OCI-LY3 (cell line): Measurements from ENCODE around the gene NXNL1.
A peak's percentile ranks its signal among the peaks of the same experiment; 100 is the strongest.
"Not testable (repeated sequence)": the region's sequence is repeated elsewhere in the genome, so short reads cannot be mapped to it uniquely, and the experiment has no call there.

Experiments used
- H2AFZ ChIP-seq: fragments of 200-600, 300-600 bp; shearing (Covaris generic); 2 replicates; pipeline ENCODE4 v1.6.0; 2014; ENCODE audit warnings: antibody characterized with exemption, low read depth, low read length
- H3K27ac ChIP-seq: fragments of 200-600, 300-600 bp; sonication (generic); 2 replicates; pipeline ENCODE4 v1.5.1; 2014; ENCODE audit warnings: mild to moderate bottlenecking, low read length, moderate library complexity, mixed read lengths
- H3K27me3 ChIP-seq: fragments of 200-600, 300-600 bp; sonication (generic); 2 replicates; pipeline ENCODE4 v1.6.1; 2014; ENCODE audit warnings: low read depth, low read length, mixed read lengths
- H3K36me3 ChIP-seq: fragments of 200-600, 300-600 bp; sonication (generic); replicated peaks from 2 replicates; pipeline ENCODE3; 2014; ENCODE audit warnings: low read depth, low read length, mixed read lengths
- H3K4me1 ChIP-seq: fragments of 300-600, 200-600 bp; sonication (generic); 2 replicates; pipeline ENCODE4 v1.6.1; 2014; ENCODE audit warnings: low read length, mixed read lengths
- H3K4me2 ChIP-seq: fragments of 200-600, 300-600 bp; sonication (generic); 2 replicates; pipeline ENCODE4 v1.6.1; 2014; ENCODE audit warnings: low read length, mixed read lengths
- H3K4me3 ChIP-seq: fragments of 300-600, 200-600 bp; sonication (generic); 2 replicates; pipeline ENCODE4 v1.5.1; 2014; ENCODE audit warnings: antibody characterized with exemption, mild to moderate bottlenecking, low read length, moderate library complexity
- H3K79me2 ChIP-seq: fragments of 300-600, 200-600 bp; shearing (Covaris generic); 2 replicates; pipeline ENCODE4 v1.6.1; 2014; ENCODE audit warnings: mild to moderate bottlenecking, low read length, mixed read lengths
- H3K9ac ChIP-seq: fragments of 300-600, 200-600 bp; shearing (Covaris generic); 2 replicates; pipeline ENCODE4 v1.6.0; 2014; ENCODE audit warnings: mild to moderate bottlenecking, low read length, moderate library complexity
- H3K9me3 ChIP-seq: fragments of 200-600, 300-600 bp; shearing (Covaris generic); 2 replicates; pipeline ENCODE4 v1.6.1; 2014; ENCODE audit warnings: low read length, mixed read lengths; ENCODE audit not compliant: insufficient read depth
- H4K20me1 ChIP-seq: fragments of 200-600, 300-600 bp; sonication (generic); 2 replicates; pipeline ENCODE4 v1.6.1; 2016; ENCODE audit warnings: low read length, mixed read lengths; ENCODE audit not compliant: insufficient read depth
- EZH2phosphoT487 ChIP-seq: fragments of 200-600 bp; shearing (Covaris generic); IDR thresholded peaks from 2 replicates; pipeline ENCODE4 v1.6.1; 2018; ENCODE audit warnings: antibody characterized with exemption, mixed run types, low read depth
- TF ChIP-seq, protein P1 (sequence below): fragments of 200-600, 300-600 bp; sonication (generic); IDR thresholded peaks from 2 replicates; pipeline ENCODE4 v1.5.1; 2014; ENCODE audit warnings: antibody characterized with exemption, low read length, low read depth

NXNL1 gene

DNA sequence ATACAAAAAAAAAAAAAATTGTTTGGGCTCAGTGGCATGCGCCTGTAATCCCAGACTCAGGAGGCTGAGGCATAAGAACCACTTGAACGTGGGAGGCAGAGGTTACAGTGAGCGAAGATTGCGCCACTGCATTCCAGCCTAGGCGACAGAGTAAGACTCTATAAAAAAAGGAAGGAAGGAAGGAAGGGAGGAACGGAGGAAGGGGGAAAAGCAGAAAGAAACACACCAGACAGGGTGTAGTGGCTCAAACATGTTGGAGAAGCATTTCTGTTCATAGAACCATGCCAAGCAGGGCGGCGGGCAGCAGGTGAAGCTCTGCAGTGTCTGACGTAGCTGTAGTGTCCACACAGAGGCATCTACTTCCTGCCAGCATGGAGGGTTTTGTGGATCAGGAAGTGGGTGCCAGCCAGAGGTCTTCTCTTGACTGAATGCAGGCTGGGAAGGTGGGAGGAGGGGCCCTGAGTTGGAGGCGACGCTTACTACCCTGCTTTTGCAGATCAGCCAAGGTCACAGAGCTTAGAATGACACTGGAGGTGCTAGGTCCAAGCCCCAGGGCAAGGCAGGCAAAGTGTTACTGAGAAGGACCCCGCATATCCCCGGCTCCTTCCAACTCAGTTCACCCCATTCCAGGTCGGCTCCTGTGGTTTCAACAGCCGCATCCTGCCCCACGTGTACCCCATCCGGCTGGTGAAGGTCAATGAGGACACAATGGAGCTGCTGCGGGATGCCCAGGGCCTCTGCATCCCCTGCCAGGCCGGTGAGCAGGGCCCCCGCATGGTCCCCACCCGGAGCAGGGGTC is 39.1 kb upstream of the NXNL1 start:
- no peak overlapping the region for H3K27ac ChIP-seq
- no peak overlapping the region for H3K9ac ChIP-seq
- H2AFZ ChIP-seq: no peak overlapping the region
- H4K20me1 ChIP-seq: no peaks in the 10 kb centered on the region
- no peak for TF ChIP-seq EZH2phosphoT487
- TF ChIP-seq, protein P1, sequence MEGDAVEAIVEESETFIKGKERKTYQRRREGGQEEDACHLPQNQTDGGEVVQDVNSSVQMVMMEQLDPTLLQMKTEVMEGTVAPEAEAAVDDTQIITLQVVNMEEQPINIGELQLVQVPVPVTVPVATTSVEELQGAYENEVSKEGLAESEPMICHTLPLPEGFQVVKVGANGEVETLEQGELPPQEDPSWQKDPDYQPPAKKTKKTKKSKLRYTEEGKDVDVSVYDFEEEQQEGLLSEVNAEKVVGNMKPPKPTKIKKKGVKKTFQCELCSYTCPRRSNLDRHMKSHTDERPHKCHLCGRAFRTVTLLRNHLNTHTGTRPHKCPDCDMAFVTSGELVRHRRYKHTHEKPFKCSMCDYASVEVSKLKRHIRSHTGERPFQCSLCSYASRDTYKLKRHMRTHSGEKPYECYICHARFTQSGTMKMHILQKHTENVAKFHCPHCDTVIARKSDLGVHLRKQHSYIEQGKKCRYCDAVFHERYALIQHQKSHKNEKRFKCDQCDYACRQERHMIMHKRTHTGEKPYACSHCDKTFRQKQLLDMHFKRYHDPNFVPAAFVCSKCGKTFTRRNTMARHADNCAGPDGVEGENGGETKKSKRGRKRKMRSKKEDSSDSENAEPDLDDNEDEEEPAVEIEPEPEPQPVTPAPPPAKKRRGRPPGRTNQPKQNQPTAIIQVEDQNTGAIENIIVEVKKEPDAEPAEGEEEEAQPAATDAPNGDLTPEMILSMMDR: no peak
- no peaks in the 10 kb centered on the region for H3K27me3 ChIP-seq
- H3K79me2 ChIP-seq: no peaks in the 10 kb centered on the region
- no peak overlapping the region for H3K4me3 ChIP-seq
- H3K4me1 ChIP-seq: peaks cover 7% of the 10 kb centered on the region
- no peaks in the 10 kb centered on the region for H3K36me3 ChIP-seq
- no peak overlapping the region for H3K4me2 ChIP-seq
- no peaks in the 10 kb centered on the region for H3K9me3 ChIP-seq

DNA sequence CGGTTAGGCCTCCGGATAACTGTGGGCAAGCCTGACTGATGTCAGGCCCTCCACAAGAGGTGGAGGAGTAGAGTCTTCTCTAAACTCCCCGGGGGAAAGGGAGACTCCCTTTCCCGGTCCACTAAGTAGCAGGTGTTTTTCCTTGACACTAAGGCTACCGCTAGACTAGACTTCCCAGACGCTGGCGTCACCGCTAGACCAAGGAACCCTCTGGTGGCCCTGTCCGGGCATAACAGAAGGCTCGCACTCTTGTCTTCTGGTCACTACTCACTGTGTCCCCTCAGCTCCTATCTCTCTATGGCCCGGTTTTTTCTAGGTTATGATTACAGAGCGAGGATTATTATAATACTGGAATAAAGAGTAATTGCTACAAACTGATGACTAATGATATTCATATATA is 38.3 kb upstream of the NXNL1 start:
- H3K9ac ChIP-seq, H2AFZ ChIP-seq, H3K4me1 ChIP-seq, H3K27ac ChIP-seq, H3K27me3 ChIP-seq, H3K36me3 ChIP-seq, H3K9me3 ChIP-seq, H3K79me2 ChIP-seq, H3K4me3 ChIP-seq, H4K20me1 ChIP-seq, H3K4me2 ChIP-seq: not testable (repeated sequence)

DNA sequence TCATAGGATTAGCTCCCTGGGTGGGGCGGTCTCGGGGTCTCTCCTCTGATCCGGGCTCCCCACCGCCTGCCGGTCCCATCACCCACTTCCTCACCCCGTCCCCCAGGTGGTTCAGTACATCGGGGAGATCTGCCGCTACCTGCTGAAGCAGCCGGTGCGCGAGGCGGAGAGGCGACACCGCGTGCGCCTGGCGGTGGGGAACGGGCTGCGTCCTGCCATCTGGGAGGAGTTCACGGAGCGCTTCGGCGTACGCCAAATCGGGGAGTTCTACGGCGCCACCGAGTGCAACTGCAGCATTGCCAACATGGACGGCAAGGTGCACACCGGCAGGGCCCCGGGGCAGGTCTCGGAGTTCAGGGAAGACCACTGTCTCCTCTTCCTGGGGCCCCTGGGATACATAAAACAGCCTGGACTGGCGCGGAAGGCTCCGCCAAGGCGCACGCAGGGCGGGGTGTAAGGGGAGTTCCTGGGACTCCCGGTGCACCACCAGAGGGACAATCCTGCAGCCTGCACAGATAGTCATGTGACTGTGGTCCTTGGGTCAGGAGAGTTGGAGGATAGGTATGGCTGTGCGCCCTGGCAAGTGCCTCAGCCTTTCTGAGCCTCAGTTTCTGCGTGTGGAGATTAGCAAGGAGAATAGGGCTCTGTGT is 36.5 kb upstream of the NXNL1 start:
- Histone ChIP-seq H3K4me1 (peaks cover 7% of the 10 kb centered on the region), H3K9ac (no peak overlapping the region)

DNA sequence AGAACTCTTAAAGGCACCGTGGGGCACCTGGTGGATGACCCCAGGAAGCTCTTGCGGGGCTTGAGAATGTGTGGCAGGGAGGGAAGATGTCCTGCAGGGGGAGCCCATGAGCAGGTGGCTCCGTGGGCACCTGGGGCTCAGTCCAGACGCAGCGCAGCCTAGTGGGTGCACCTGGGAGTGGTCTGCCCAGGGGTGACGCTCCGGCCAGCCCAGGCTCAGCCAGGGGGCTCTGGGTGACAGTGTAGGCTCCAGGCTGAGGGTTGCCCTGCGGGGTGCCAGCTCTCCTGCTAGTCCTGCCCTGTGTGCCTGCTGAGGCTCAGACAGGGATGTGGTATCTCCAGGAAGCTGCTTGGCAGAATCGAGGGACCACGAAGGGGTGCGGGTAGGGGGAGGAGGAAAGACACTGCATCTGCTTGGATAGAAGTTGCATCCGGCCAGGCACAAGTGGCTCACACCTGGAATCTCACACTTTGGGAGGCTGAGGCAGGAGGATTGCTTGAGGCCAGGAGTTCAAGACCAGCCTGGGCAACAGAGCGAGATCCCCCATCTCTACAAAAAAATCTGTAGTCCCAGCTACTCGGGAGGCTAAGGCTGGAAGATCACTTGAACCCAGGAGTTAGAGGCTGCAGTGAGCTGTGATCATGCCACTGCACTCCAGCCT is 35.7 kb upstream of the NXNL1 start:
- no peaks in the 10 kb centered on the region for H4K20me1 ChIP-seq

More for the DNA sequence above, 36.5 kb upstream of the NXNL1 start:
- Histone ChIP-seq H3K79me2 (no peaks in the 10 kb centered on the region), H3K4me3 (no peak overlapping the region), H3K36me3 (no peaks in the 10 kb centered on the region), H4K20me1 (no peaks in the 10 kb centered on the region), H3K4me2 (no peak overlapping the region), H3K9me3 (no peaks in the 10 kb centered on the region), H2AFZ (no peak overlapping the region), H3K27ac (no peak overlapping the region), H3K27me3 (no peaks in the 10 kb centered on the region)
- no peak for TF ChIP-seq EZH2phosphoT487
- TF ChIP-seq, protein P1: no peak

More for the DNA sequence above, 35.7 kb upstream of the NXNL1 start:
- H2AFZ ChIP-seq: no peak overlapping the region
- H3K4me1 ChIP-seq: peaks cover 7% of the 10 kb centered on the region
- no peak overlapping the region for H3K9ac ChIP-seq
- H3K4me2 ChIP-seq: peak overlapping the region; percentile 54
- no peak for TF ChIP-seq EZH2phosphoT487
- TF ChIP-seq, protein P1: peak; percentile 99
- H3K27ac ChIP-seq: no peak overlapping the region
- peak overlapping the region; percentile 24; the same call in 1 of the 2 replicates for H3K4me3 ChIP-seq
- no peaks in the 10 kb centered on the region for H3K36me3 ChIP-seq
- H3K9me3 ChIP-seq: no peaks in the 10 kb centered on the region
- H3K27me3 ChIP-seq: no peaks in the 10 kb centered on the region
- H3K79me2 ChIP-seq: no peaks in the 10 kb centered on the region
